Measurements from ENCODE around the gene MON2. TPM values are rescaled to one million over a fixed set of nuclear protein-coding genes. Genes with fewer than 3 reads are reported as not detected.
A peak's percentile ranks its signal among the peaks of the same experiment; 100 is the strongest.
"Not testable (repeated sequence)": the region's sequence is repeated elsewhere in the genome, so short reads cannot be mapped to it uniquely, and the experiment has no call there.

MON2 gene
- total and polyA plus RNA-seq, 12 donors = 5.0 to 25.3 (median 18.5) TPM

- intact Hi-C loops (cut with DNase I) = no loop called here
- Histone ChIP-seq H3K4me1 (no peaks in the 10 kb centered on the region), H3K9me3 (peaks cover 0 to 20% (median 7%) of the 10 kb centered on the region in 11 donors), H3K27ac (no peak overlapping the region), H3K4me3 (no peak overlapping the region), H3K27me3 (no peaks in the 10 kb centered on the region), H3K36me3 (no peaks in the 10 kb centered on the region)
- TF ChIP-seq CTCF (IDR thresholded peaks at IDR 0.05) = no peak
- ATAC-seq (no peak), DNase-seq (no peak)
These were observed 6.7 kb upstream of the MON2 start for GRCh38 chr12:62459976-62460375.

- DNase-seq; intact Hi-C loops (cut with DNase I): not testable (repeated sequence)
- H3K9me3 ChIP-seq = peaks cover 0 to 20% (median 7%) of the 10 kb centered on the region in 11 donors
These were observed 5.3 kb upstream of the MON2 start for GRCh38 chr12:62461171-62461837.

GRCh38 chr12:62463252-62463651, 3.4 kb upstream of the MON2 start:
- ATAC-seq; H3K27me3 ChIP-seq; H3K4me3 ChIP-seq; DNase-seq; H3K27ac ChIP-seq; H3K36me3 ChIP-seq; intact Hi-C loops (cut with DNase I): not testable (repeated sequence)
- H3K9me3 ChIP-seq = peaks cover 0 to 20% (median 7%) of the 10 kb centered on the region in 11 donors
- peaks cover 0 to 16% (median 12%) of the 10 kb centered on the region in 9 donors for H3K4me1 ChIP-seq
- WGBS, 2 donors = 67 to 78% methylated on average over 7 of the region's 7 CpGs

More at GRCh38 chr12:62461171-62461837, 5.3 kb upstream of the MON2 start:
- not testable (repeated sequence) for ATAC-seq, H3K4me3 ChIP-seq, H3K27ac ChIP-seq, H3K36me3 ChIP-seq, H3K27me3 ChIP-seq, H3K4me1 ChIP-seq
- WGBS, 2 donors = 92 to 94% methylated on average over 30 to 32 of the region's 32 CpGs

- peaks cover 3 to 42% (median 32%) of the 10 kb centered on the region in 9 donors for H3K4me1 ChIP-seq
- peak overlapping the region; percentile 4 to 96 (median 92) for H3K27ac ChIP-seq
These were observed 520 bp upstream of the MON2 start for GRCh38 chr12:62466018-62466593.

GRCh38 chr12:62468397-62468796, 1.8 kb downstream of the MON2 start:
- Histone ChIP-seq H3K27ac (no peak overlapping the region), H3K36me3 (peaks cover 0 to 19% (median 0%) of the 10 kb centered on the region in 9 donors), H3K4me3 (peak overlapping the region; percentile 65 to 93 (median 81)), H3K27me3 (no peaks in the 10 kb centered on the region), H3K9me3 (peaks cover 0 to 7% (median under 1%) of the 10 kb centered on the region in 11 donors), H3K4me1 (peaks cover 3 to 61% (median 35%) of the 10 kb centered on the region in 9 donors)
- TF ChIP-seq CTCF (IDR thresholded peaks at IDR 0.05) = no peak
- ATAC-seq (no peak), DNase-seq (no peak)
- WGBS, 2 donors = 64 to 69% methylated on average over 2 of the region's 2 CpGs
- intact Hi-C loops (cut with DNase I) = no loop called here

More at GRCh38 chr12:62466018-62466593, 520 bp upstream of the MON2 start:
- ATAC-seq (peak in 7 of 8 donors; percentile 39 to 83 (median 68)), DNase-seq (peak in 1 of 2 donors; percentile 29)
- Histone ChIP-seq H3K36me3 (peaks cover 0 to 11% (median 0%) of the 10 kb centered on the region in 9 donors), H3K27me3 (no peaks in the 10 kb centered on the region), H3K4me3 (peak overlapping the region; percentile 65 to 93 (median 81)), H3K9me3 (peaks cover 0 to 20% (median 7%) of the 10 kb centered on the region in 11 donors)
- 1 to 2% methylated on average over 16 of the region's 16 CpGs for WGBS, 2 donors
- TF ChIP-seq CTCF (IDR thresholded peaks at IDR 0.05) = no peak
- intact Hi-C loops (cut with DNase I) = no loop called here

Measured in heart right ventricle (tissue), 16 donors.